IMR-90 (cell line): ENCODE data around the gene PCDHGB7. TPM values are rescaled to one million over a fixed set of nuclear protein-coding genes. Genes with fewer than 3 reads are reported as not detected.

Source experiments
- ATAC-seq: fragments of 200-7000 bp; cut with Tn5 transposase; 2 replicates; pipeline ENCODE4 v1.9.1; 2020; ENCODE audit warnings: low read depth, mild to moderate bottlenecking, moderate library complexity
- BruUV-seq: library from RNA; stranded (reverse); fragments of 400-500 nt; replicated peaks from 2 replicates; lab custom pipeline; 2021; lab: Mats Ljungman, UMichigan
- CTCF ChIA-PET: fragments of 300-600 bp; formaldehyde crosslinking; extraction: SDS; loops from one replicate; lab custom pipeline; 2021; ENCODE audit warnings: antibody characterized with exemption; lab: Yijun Ruan, JAX
- POLR2A ChIA-PET: fragments of 300-600 bp; sonication (Branson Sonifier 250); formaldehyde crosslinking; loops from one replicate; lab custom pipeline; 2022; ENCODE audit warnings: antibody characterized with exemption; ENCODE audit not compliant: unreplicated experiment; lab: Charles Lee
- DNase-seq: peaks from one replicate; pipeline ENCODE4 v3.0.0; 2013
- H2AFZ ChIP-seq: replicated peaks from 2 replicates; pipeline ENCODE3; 2013; ENCODE audit warnings: low read length, mild to moderate bottlenecking; ENCODE audit not compliant: poor library complexity
- H2AK5ac ChIP-seq: 2 replicates; pipeline ENCODE4 v1.6.1; 2013; ENCODE audit warnings: low read depth, low read length, inconsistent platforms
- H2AK9ac ChIP-seq: replicated peaks from 2 replicates; pipeline ENCODE3; 2013; ENCODE audit warnings: mild to moderate bottlenecking, low read depth, low read length, moderate library complexity; ENCODE audit not compliant: poor library complexity
- H2BK120ac ChIP-seq: 2 replicates; pipeline ENCODE4 v1.6.1; 2013; ENCODE audit warnings: low read depth, low read length, inconsistent platforms
- H2BK15ac ChIP-seq: 3 replicates; pipeline ENCODE4 v1.6.1; 2013; ENCODE audit warnings: low read depth, low read length, inconsistent platforms
- H2BK20ac ChIP-seq: 2 replicates; pipeline ENCODE4 v1.6.1; 2013; ENCODE audit warnings: low read depth, mild to moderate bottlenecking, inconsistent platforms, low read length, moderate library complexity
- H2BK5ac ChIP-seq: 2 replicates; pipeline ENCODE4 v1.6.1; 2013; ENCODE audit warnings: mild to moderate bottlenecking, low read depth, low read length, inconsistent platforms; ENCODE audit not compliant: poor library complexity, severe bottlenecking
- H3K14ac ChIP-seq: replicated peaks from 2 replicates; pipeline ENCODE4 v1.6.1; 2013; ENCODE audit warnings: low read depth, low read length, inconsistent platforms
- H3K18ac ChIP-seq: 2 replicates; pipeline ENCODE4 v1.6.1; 2013; ENCODE audit warnings: low read depth, low read length, control low read depth
- H3K23ac ChIP-seq: 2 replicates; pipeline ENCODE4 v1.6.1; 2013; ENCODE audit warnings: low read depth, low read length, inconsistent platforms
- H3K27ac ChIP-seq: 2 replicates; pipeline ENCODE4 v1.5.1; 2013; ENCODE audit warnings: mild to moderate bottlenecking, control low read depth, low read length; ENCODE audit not compliant: insufficient read depth
- H3K27me3 ChIP-seq: 2 replicates; pipeline ENCODE4 v1.6.1; 2013; ENCODE audit warnings: low read length; ENCODE audit not compliant: control insufficient read depth, insufficient read depth
- H3K36me3 ChIP-seq: 2 replicates; pipeline ENCODE4 v1.6.1; 2013; ENCODE audit warnings: low read length, mixed read lengths; ENCODE audit not compliant: control insufficient read depth, insufficient read depth
- H3K4ac ChIP-seq: 2 replicates; pipeline ENCODE4 v1.6.1; 2013; ENCODE audit warnings: low read depth, low read length, inconsistent platforms
- H3K4me1 ChIP-seq: 2 replicates; pipeline ENCODE4 v1.6.1; 2013; ENCODE audit warnings: low read length, mixed read lengths; ENCODE audit not compliant: control insufficient read depth, insufficient read depth
- H3K4me2 ChIP-seq: 2 replicates; pipeline ENCODE4 v1.6.1; 2013; ENCODE audit warnings: low read depth, mild to moderate bottlenecking, control low read depth, low read length, moderate library complexity
- H3K4me3 ChIP-seq: 2 replicates; pipeline ENCODE4 v1.5.1; 2013; ENCODE audit warnings: low read depth, mild to moderate bottlenecking, control low read depth, low read length, moderate library complexity; ENCODE audit not compliant: insufficient read depth
- H3K56ac ChIP-seq: 2 replicates; pipeline ENCODE4 v1.6.1; 2013; ENCODE audit warnings: low read length, inconsistent platforms; ENCODE audit not compliant: insufficient read depth; ENCODE audit errors: extremely low read depth
- H3K79me1 ChIP-seq, 2 experiments: 2 replicates each; pipeline ENCODE4 v1.6.1; 2013; ENCODE audit warnings: low read length in 2 of 2, inconsistent platforms in 1 of 2, low read depth in 1 of 2
- H3K9ac ChIP-seq: 2 replicates; pipeline ENCODE4 v1.6.1; 2013; ENCODE audit warnings: low read depth, low read length, control low read depth
- H3K9me1 ChIP-seq: 2 replicates; pipeline ENCODE4 v1.6.1; 2013; ENCODE audit warnings: low read length, inconsistent platforms; ENCODE audit not compliant: insufficient read depth
- H3K9me3 ChIP-seq: 2 replicates; pipeline ENCODE4 v1.6.1; 2013; ENCODE audit warnings: low read length; ENCODE audit not compliant: control insufficient read depth, insufficient read depth
- H4K20me1 ChIP-seq: 2 replicates; pipeline ENCODE4 v1.6.1; 2013; ENCODE audit warnings: low read length, inconsistent platforms; ENCODE audit not compliant: insufficient read depth
- H4K5ac ChIP-seq: 2 replicates; pipeline ENCODE4 v1.6.1; 2013; ENCODE audit warnings: mild to moderate bottlenecking, low read depth, low read length, control low read depth
- H4K8ac ChIP-seq, 2 experiments: 2 replicates each; pipeline ENCODE4 v1.6.1; 2013; ENCODE audit warnings: low read depth in 2 of 2, low read length in 2 of 2, control low read depth in 1 of 2, inconsistent platforms in 1 of 2
- H4K91ac ChIP-seq: 2 replicates; pipeline ENCODE4 v1.6.1; 2013; ENCODE audit warnings: low read depth, low read length, inconsistent platforms; ENCODE audit not compliant: insufficient read depth
- BHLHE40 ChIP-seq: fragments of 150-350 bp; IDR thresholded peaks from 2 replicates; pipeline ENCODE4 v1.6.1; 2016; ENCODE audit warnings: mild to moderate bottlenecking, low read depth, low read length
- CHD1 ChIP-seq: IDR thresholded peaks from 2 replicates; pipeline ENCODE4 v1.6.1; 2012; ENCODE audit warnings: low read depth, low read length, improper control_type of control experiment
- FOS ChIP-seq: fragments of 150-350 bp; IDR thresholded peaks from 2 replicates; pipeline ENCODE4 v1.6.1; 2016; ENCODE audit warnings: low read depth, low read length
- MAFK ChIP-seq: IDR thresholded peaks from 2 replicates; pipeline ENCODE4 v1.6.1; 2012; ENCODE audit warnings: low read depth, low read length, improper control_type of control experiment
- MAZ ChIP-seq: IDR thresholded peaks from 2 replicates; pipeline ENCODE4 v1.6.1; 2012; ENCODE audit warnings: low read depth, mild to moderate bottlenecking, low read length, improper control_type of control experiment, moderate library complexity, borderline replicate concordance
- MXI1 ChIP-seq: IDR thresholded peaks from 2 replicates; pipeline ENCODE4 v1.6.1; 2012; ENCODE audit warnings: low read depth, mild to moderate bottlenecking, low read length, moderate library complexity, borderline replicate concordance
- NFE2L2 ChIP-seq: fragments of 150-350 bp; IDR thresholded peaks from 2 replicates; pipeline ENCODE4 v1.6.1; 2016; ENCODE audit warnings: low read depth, mild to moderate bottlenecking, low read length
- POLR2A ChIP-seq: IDR thresholded peaks from 2 replicates; pipeline ENCODE4 v1.6.1; 2012; ENCODE audit warnings: mild to moderate bottlenecking, low read depth, low read length
- RCOR1 ChIP-seq: IDR thresholded peaks from 2 replicates; pipeline ENCODE4 v1.6.1; 2012; ENCODE audit warnings: mild to moderate bottlenecking, low read length, improper control_type of control experiment; ENCODE audit not compliant: insufficient replicate concordance
- RFX5 ChIP-seq: IDR thresholded peaks from 2 replicates; pipeline ENCODE4 v1.8.0; 2012; ENCODE audit warnings: low read depth, mild to moderate bottlenecking, low read length, moderate library complexity
- SMC3 ChIP-seq: fragments of 150-350 bp; IDR thresholded peaks from 2 replicates; pipeline ENCODE4 v1.6.1; 2016; ENCODE audit warnings: low read depth, mild to moderate bottlenecking, antibody characterized with exemption, low read length, moderate library complexity
- WGBS, 2 experiments: methylation state at CpG; one replicate each; pipeline versions ENCODE4 v1.1.5 to v1.1.7; 2013; ENCODE audit warnings: missing lambda C conversion rate in 2 of 2; ENCODE audit not compliant: insufficient read length in 1 of 2; ENCODE audit errors: extremely low coverage in 2 of 2; 5-methylcytosine and 5-hydroxymethylcytosine counted together
- dilution Hi-C: fragments of 300-500 bp; cut with HindIII; formaldehyde crosslinking; loops from one replicate; pipeline ENCODE4 v1.14.3; 2018; ENCODE audit warnings: low sequenced_read_pairs; ENCODE audit not compliant: unreplicated experiment
- in situ Hi-C: fragments of 300-500 bp; cut with MboI; formaldehyde crosslinking; loops from 3 replicates; pipeline ENCODE4 v1.14.3; 2019; ENCODE audit warnings: low sequenced_read_pairs, inconsistent platforms, mixed read lengths
- intact Hi-C: fragments of 100-400 bp; cut with micrococcal nuclease; formaldehyde crosslinking; loops from 2 replicates; pipeline ENCODE4 v1.10.0; 2022
- polyA plus RNA-seq, 3 experiments: library from polyadenylated mRNA; depleted of rRNA; stranded (reverse); fragments of >200 nt; gene quantifications; 2 replicates each; pipeline ENCODE4 v1.2.3, GENCODE V29; 2012; ENCODE audit warnings: low replicate concordance in 1 of 3
- total RNA-seq: library from RNA; depleted of rRNA; stranded (reverse); fragments of >200 nt; gene quantifications from 2 replicates; pipeline ENCODE4 v1.2.3, GENCODE V29; 2012
- TF ChIP-seq, protein P1 (sequence below): fragments of 150-350 bp; IDR thresholded peaks from 2 replicates; pipeline ENCODE4 v1.6.1; 2016; ENCODE audit warnings: low read depth, mild to moderate bottlenecking, low read length, moderate library complexity, borderline replicate concordance
- TF ChIP-seq, protein P2 (sequence below): conservative IDR thresholded peaks from 2 replicates; pipeline ENCODE4 v1.5.1; 2012; ENCODE audit warnings: mild to moderate bottlenecking, low read depth, low read length, improper control_type of control experiment

The PCDHGB7 gene
- total and polyA plus RNA-seq, 2 of the 4 experiments (the other 2 are of a cell fraction), result 6.3 to 8.1 TPM

GRCh38 chr5:141440341-141440740, 22.9 kb downstream of the PCDHGB7 start:
- no peak overlapping the region for H2AFZ ChIP-seq
- no peak overlapping the region for H2BK5ac ChIP-seq
- H3K4me1 ChIP-seq, result peaks cover 2% of the 10 kb centered on the region; the same call in 1 of the 2 replicates
- no peak overlapping the region for H3K4me2 ChIP-seq
- dilution Hi-C loops, result no loop called here
- H4K5ac ChIP-seq, result no peak overlapping the region
- ChIA-PET POLR2A (no interaction called here), CTCF (interaction anchor here (0.8 kb wide), 1 partner anchor 10 kb away, joined by 3 read pairs; the partner anchor contains the start of gene PCDHGA12)
- H3K18ac ChIP-seq, result no peak overlapping the region
- DNase-seq (no peak), ATAC-seq (no peak)
- peaks cover 11% of the 10 kb centered on the region for H3K36me3 ChIP-seq
- no peak overlapping the region for H2AK5ac ChIP-seq
- 93% methylated on average over 3 of the region's 9 CpGs; no CpG with 5 or more reads in 1 of the 2 experiments for WGBS, 2 experiments
- no peak overlapping the region for H3K4ac ChIP-seq
- H2BK20ac ChIP-seq, result no peak overlapping the region
- BruUV-seq, result no TSS peak
- H4K20me1 ChIP-seq, result no peaks in the 10 kb centered on the region
- no peak overlapping the region for H3K14ac ChIP-seq
- H3K56ac ChIP-seq, result no peak overlapping the region
- H3K9ac ChIP-seq, result no peak overlapping the region
- H4K91ac ChIP-seq, result no peak overlapping the region
- no peak overlapping the region for H3K4me3 ChIP-seq
- no peaks in the 10 kb centered on the region for H3K9me1 ChIP-seq
- no peaks in the 10 kb centered on the region for H3K27me3 ChIP-seq
- H3K27ac ChIP-seq, result no peak overlapping the region
- H2BK120ac ChIP-seq, result no peak overlapping the region
- H3K9me3 ChIP-seq, result peaks cover 10% of the 10 kb centered on the region; the same call in 1 of the 2 replicates
- H2BK15ac ChIP-seq, result no peak overlapping the region
- TF ChIP-seq SMC3 (no peak), BHLHE40 (no peak), RCOR1 (no peak), MAZ (no peak), MXI1 (no peak), MAFK (no peak), POLR2A (no peak), FOS (no peak), CHD1 (no peak), NFE2L2 (no peak), RFX5 (no peak)
- TF ChIP-seq, protein P1, sequence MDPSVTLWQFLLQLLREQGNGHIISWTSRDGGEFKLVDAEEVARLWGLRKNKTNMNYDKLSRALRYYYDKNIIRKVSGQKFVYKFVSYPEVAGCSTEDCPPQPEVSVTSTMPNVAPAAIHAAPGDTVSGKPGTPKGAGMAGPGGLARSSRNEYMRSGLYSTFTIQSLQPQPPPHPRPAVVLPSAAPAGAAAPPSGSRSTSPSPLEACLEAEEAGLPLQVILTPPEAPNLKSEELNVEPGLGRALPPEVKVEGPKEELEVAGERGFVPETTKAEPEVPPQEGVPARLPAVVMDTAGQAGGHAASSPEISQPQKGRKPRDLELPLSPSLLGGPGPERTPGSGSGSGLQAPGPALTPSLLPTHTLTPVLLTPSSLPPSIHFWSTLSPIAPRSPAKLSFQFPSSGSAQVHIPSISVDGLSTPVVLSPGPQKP, result no peak
- TF ChIP-seq, protein P2, sequence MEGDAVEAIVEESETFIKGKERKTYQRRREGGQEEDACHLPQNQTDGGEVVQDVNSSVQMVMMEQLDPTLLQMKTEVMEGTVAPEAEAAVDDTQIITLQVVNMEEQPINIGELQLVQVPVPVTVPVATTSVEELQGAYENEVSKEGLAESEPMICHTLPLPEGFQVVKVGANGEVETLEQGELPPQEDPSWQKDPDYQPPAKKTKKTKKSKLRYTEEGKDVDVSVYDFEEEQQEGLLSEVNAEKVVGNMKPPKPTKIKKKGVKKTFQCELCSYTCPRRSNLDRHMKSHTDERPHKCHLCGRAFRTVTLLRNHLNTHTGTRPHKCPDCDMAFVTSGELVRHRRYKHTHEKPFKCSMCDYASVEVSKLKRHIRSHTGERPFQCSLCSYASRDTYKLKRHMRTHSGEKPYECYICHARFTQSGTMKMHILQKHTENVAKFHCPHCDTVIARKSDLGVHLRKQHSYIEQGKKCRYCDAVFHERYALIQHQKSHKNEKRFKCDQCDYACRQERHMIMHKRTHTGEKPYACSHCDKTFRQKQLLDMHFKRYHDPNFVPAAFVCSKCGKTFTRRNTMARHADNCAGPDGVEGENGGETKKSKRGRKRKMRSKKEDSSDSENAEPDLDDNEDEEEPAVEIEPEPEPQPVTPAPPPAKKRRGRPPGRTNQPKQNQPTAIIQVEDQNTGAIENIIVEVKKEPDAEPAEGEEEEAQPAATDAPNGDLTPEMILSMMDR, result no peak
- H2AK9ac ChIP-seq, result no peak overlapping the region
- H3K23ac ChIP-seq, result no peak overlapping the region
- in situ Hi-C loops, result no loop called here
- peaks cover 28 to 33% of the 10 kb centered on the region in 2 experiments for H3K79me1 ChIP-seq
- H4K8ac ChIP-seq, result no peak overlapping the region
- intact Hi-C loops, result no loop called here
